ENCODE data around the gene CTTNBP2.

CTTNBP2 gene

GRCh38 chr7:117841611-117842010 is 31.6 kb downstream of the CTTNBP2 start:
- Histone ChIP-seq H3K9ac (ENCODE audit: low read length) (no peak overlapping the region), H3K4me3 (ENCODE audit: low read depth, low read length) (no peak overlapping the region), H3K27ac (ENCODE audit: low read depth, low read length) (no peak overlapping the region), H3K36me3 (ENCODE audit: control insufficient read depth, insufficient read depth, low read length) (no peaks in the 10 kb centered on the region), H3K9me3 (ENCODE audit: control insufficient read depth, insufficient read depth, low read depth, low read length) (0 out of 2 replicates have a peak, but pooled peaks cover 3% of the 10 kb centered on the region), H3K27me3 (ENCODE audit: control insufficient read depth, insufficient read depth, low read length) (no peaks in the 10 kb centered on the region), H3K4me1 (ENCODE audit: control insufficient read depth, insufficient read depth, low read length) (no peaks in the 10 kb centered on the region)

DNA sequence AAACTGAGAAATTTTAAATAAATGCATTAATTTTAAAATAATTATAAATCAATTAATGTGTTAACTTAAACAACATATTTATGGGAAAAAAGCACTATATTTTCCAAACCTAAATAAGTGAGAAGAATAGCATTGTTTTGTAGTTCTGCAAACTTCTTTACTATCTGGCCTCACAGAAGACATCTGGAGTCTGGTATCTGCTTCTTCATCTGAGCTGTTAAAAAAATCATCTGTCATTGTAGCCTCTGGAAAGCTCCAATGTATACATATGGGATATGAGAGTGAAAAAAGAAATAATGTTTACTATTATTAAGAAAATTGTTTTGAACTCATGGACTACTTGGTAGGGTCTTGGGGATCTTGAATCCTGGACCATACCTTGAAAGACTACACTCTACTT is 32.2 kb downstream of the CTTNBP2 start:
- Histone ChIP-seq H3K27me3 (ENCODE audit: control insufficient read depth, insufficient read depth, low read length) (no peaks in the 10 kb centered on the region), H3K9ac (ENCODE audit: low read length) (no peak overlapping the region), H3K27ac (ENCODE audit: low read depth, low read length) (no peak overlapping the region), H3K4me1 (ENCODE audit: control insufficient read depth, insufficient read depth, low read length) (no peaks in the 10 kb centered on the region), H3K9me3 (ENCODE audit: control insufficient read depth, insufficient read depth, low read depth, low read length) (0 out of 2 replicates have a peak, but pooled peaks cover 3% of the 10 kb centered on the region), H3K36me3 (ENCODE audit: control insufficient read depth, insufficient read depth, low read length) (no peaks in the 10 kb centered on the region), H3K4me3 (ENCODE audit: low read depth, low read length) (no peak overlapping the region)

DNA sequence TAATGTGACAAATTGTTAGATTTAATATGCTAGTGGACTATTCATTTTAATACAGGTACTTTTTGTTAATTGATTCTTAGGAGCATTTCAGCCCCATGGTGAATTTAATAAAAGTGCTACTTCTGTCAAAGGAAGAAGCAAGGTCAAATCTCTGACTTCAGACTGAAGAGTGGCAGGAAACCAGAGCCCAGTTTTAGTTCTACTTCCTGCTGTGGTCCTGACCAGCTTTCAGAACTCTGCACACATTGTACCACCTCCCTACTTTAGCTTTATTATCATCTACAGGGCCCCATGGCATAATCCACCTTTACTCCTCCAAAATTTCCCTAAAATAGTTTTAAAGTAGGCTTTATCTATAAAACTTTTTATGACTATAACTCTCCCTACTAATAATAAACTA is 33.7 kb downstream of the CTTNBP2 start:
- 0 out of 2 replicates have a peak, but pooled peaks cover 3% of the 10 kb centered on the region for H3K9me3 ChIP-seq (ENCODE audit: control insufficient read depth, insufficient read depth, low read depth, low read length)
- no peaks in the 10 kb centered on the region for H3K36me3 ChIP-seq (ENCODE audit: control insufficient read depth, insufficient read depth, low read length)
- H3K9ac ChIP-seq (ENCODE audit: low read length), result no peak overlapping the region
- peaks cover 11% of the 10 kb centered on the region for H3K4me1 ChIP-seq (ENCODE audit: control insufficient read depth, insufficient read depth, low read length)
- H3K27ac ChIP-seq (ENCODE audit: low read depth, low read length), result no peak overlapping the region
- H3K27me3 ChIP-seq (ENCODE audit: control insufficient read depth, insufficient read depth, low read length), result no peaks in the 10 kb centered on the region
- H3K4me3 ChIP-seq (ENCODE audit: low read depth, low read length), result no peak overlapping the region

DNA sequence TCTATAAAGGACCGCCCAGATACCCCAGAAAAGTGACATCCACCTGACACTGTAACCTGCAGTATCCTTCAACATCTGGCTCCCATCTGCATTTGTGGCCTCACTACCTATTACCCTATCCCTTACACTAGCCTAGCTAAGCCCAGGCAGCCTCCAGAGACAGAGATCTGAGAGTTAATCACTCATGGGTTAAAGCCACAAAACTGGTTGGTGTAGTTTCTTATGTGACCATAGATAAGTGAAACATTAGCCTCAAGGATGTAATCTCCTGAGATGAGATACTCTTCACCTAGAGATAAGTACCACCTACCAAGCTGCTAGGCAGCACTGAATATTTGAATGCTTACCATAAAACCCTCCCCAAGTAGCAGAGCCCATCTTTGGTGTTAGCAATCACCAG is 35.4 kb downstream of the CTTNBP2 start:
- H3K9ac ChIP-seq (ENCODE audit: low read length), result no peak overlapping the region
- no peaks in the 10 kb centered on the region for H3K9me3 ChIP-seq (ENCODE audit: control insufficient read depth, insufficient read depth, low read depth, low read length)
- no peak overlapping the region for H3K27ac ChIP-seq (ENCODE audit: low read depth, low read length)
- H3K36me3 ChIP-seq (ENCODE audit: control insufficient read depth, insufficient read depth, low read length), result no peaks in the 10 kb centered on the region
- H3K27me3 ChIP-seq (ENCODE audit: control insufficient read depth, insufficient read depth, low read length), result no peaks in the 10 kb centered on the region
- H3K4me1 ChIP-seq (ENCODE audit: control insufficient read depth, insufficient read depth, low read length), result peaks cover 11% of the 10 kb centered on the region
- no peak overlapping the region for H3K4me3 ChIP-seq (ENCODE audit: low read depth, low read length)

- H3K36me3 ChIP-seq (ENCODE audit: control insufficient read depth, insufficient read depth, low read length), result no peaks in the 10 kb centered on the region
- no peak overlapping the region for H3K9ac ChIP-seq (ENCODE audit: low read length)
- no peak overlapping the region for H3K4me3 ChIP-seq (ENCODE audit: low read depth, low read length)
- no peak overlapping the region for H3K27ac ChIP-seq (ENCODE audit: low read depth, low read length)
- H3K4me1 ChIP-seq (ENCODE audit: control insufficient read depth, insufficient read depth, low read length), result peaks cover 11% of the 10 kb centered on the region
- no peaks in the 10 kb centered on the region for H3K27me3 ChIP-seq (ENCODE audit: control insufficient read depth, insufficient read depth, low read length)
- H3K9me3 ChIP-seq (ENCODE audit: control insufficient read depth, insufficient read depth, low read depth, low read length), result no peaks in the 10 kb centered on the region
Measured at GRCh38 chr7:117835016-117835664, 38.1 kb downstream of the CTTNBP2 start.

DNA sequence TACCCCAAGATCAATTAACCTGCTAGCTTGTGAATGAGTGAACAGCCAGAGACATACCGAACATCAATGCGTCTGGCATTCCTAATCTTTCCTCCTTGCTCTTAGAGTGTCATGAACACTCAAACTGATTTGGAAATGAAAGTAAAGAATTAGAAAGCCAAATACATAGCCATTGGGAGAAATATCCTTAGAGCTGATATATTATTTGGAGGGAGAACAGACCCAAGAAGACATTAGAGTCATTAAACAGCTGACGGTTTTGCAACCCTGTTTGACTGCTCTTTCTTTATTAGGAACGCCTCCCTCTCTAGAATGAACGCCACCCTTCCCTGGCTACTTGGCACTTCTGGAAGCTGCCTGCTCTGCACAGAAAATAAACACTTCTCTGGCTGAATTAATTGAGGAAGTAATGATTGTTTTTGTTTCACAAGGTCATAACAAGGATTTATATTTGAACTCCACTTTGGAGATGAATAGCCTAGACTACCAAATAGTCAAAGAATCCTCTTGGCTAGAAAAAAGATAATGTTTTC is 42.8 kb downstream of the CTTNBP2 start:
- no peak overlapping the region for H3K27ac ChIP-seq (ENCODE audit: low read depth, low read length)

GRCh38 chr7:117829450-117830117 is 43.7 kb downstream of the CTTNBP2 start:
- H3K4me1 ChIP-seq (ENCODE audit: control insufficient read depth, insufficient read depth, low read length), result peaks cover 7% of the 10 kb centered on the region; the same call in 1 of the 2 replicates
- H3K4me3 ChIP-seq (ENCODE audit: low read depth, low read length), result no peak overlapping the region
- H3K36me3 ChIP-seq (ENCODE audit: control insufficient read depth, insufficient read depth, low read length), result no peaks in the 10 kb centered on the region
- H3K27ac ChIP-seq (ENCODE audit: low read depth, low read length), result no peak overlapping the region
- no peak overlapping the region for H3K9ac ChIP-seq (ENCODE audit: low read length)
- H3K27me3 ChIP-seq (ENCODE audit: control insufficient read depth, insufficient read depth, low read length), result no peaks in the 10 kb centered on the region
- H3K9me3 ChIP-seq (ENCODE audit: control insufficient read depth, insufficient read depth, low read depth, low read length), result no peaks in the 10 kb centered on the region

More for the DNA sequence above, 42.8 kb downstream of the CTTNBP2 start:
- Histone ChIP-seq H3K4me1 (ENCODE audit: control insufficient read depth, insufficient read depth, low read length) (peaks cover 16% of the 10 kb centered on the region), H3K36me3 (ENCODE audit: control insufficient read depth, insufficient read depth, low read length) (no peaks in the 10 kb centered on the region), H3K4me3 (ENCODE audit: low read depth, low read length) (no peak overlapping the region), H3K27me3 (ENCODE audit: control insufficient read depth, insufficient read depth, low read length) (no peaks in the 10 kb centered on the region), H3K9ac (ENCODE audit: low read length) (no peak overlapping the region), H3K9me3 (ENCODE audit: control insufficient read depth, insufficient read depth, low read depth, low read length) (no peaks in the 10 kb centered on the region)

GRCh38 chr7:117828825-117829224 is 44.4 kb downstream of the CTTNBP2 start:
- Histone ChIP-seq H3K4me3 (ENCODE audit: low read depth, low read length) (no peak overlapping the region), H3K9me3 (ENCODE audit: control insufficient read depth, insufficient read depth, low read depth, low read length) (no peaks in the 10 kb centered on the region), H3K27me3 (ENCODE audit: control insufficient read depth, insufficient read depth, low read length) (no peaks in the 10 kb centered on the region), H3K9ac (ENCODE audit: low read length) (no peak overlapping the region), H3K4me1 (ENCODE audit: control insufficient read depth, insufficient read depth, low read length) (peaks cover 6% of the 10 kb centered on the region; the same call in 1 of the 2 replicates), H3K27ac (ENCODE audit: low read depth, low read length) (no peak overlapping the region), H3K36me3 (ENCODE audit: control insufficient read depth, insufficient read depth, low read length) (no peaks in the 10 kb centered on the region)

- Histone ChIP-seq H3K27ac (ENCODE audit: low read depth, low read length) (no peak overlapping the region), H3K9me3 (ENCODE audit: control insufficient read depth, insufficient read depth, low read depth, low read length) (no peaks in the 10 kb centered on the region), H3K4me3 (ENCODE audit: low read depth, low read length) (no peak overlapping the region), H3K36me3 (ENCODE audit: control insufficient read depth, insufficient read depth, low read length) (no peaks in the 10 kb centered on the region), H3K27me3 (ENCODE audit: control insufficient read depth, insufficient read depth, low read length) (no peaks in the 10 kb centered on the region), H3K9ac (ENCODE audit: low read length) (no peak overlapping the region), H3K4me1 (ENCODE audit: control insufficient read depth, insufficient read depth, low read length) (peaks cover 6% of the 10 kb centered on the region; the same call in 1 of the 2 replicates)
Measured at GRCh38 chr7:117827862-117828261, 45.4 kb downstream of the CTTNBP2 start.

GRCh38 chr7:117825132-117825531 is 48.1 kb downstream of the CTTNBP2 start:
- Histone ChIP-seq H3K27me3 (ENCODE audit: control insufficient read depth, insufficient read depth, low read length) (no peaks in the 10 kb centered on the region), H3K36me3 (ENCODE audit: control insufficient read depth, insufficient read depth, low read length) (no peaks in the 10 kb centered on the region), H3K27ac (ENCODE audit: low read depth, low read length) (no peak overlapping the region), H3K4me1 (ENCODE audit: control insufficient read depth, insufficient read depth, low read length) (peaks cover 6% of the 10 kb centered on the region; the same call in 1 of the 2 replicates), H3K9ac (ENCODE audit: low read length) (no peak overlapping the region), H3K4me3 (ENCODE audit: low read depth, low read length) (no peak overlapping the region), H3K9me3 (ENCODE audit: control insufficient read depth, insufficient read depth, low read depth, low read length) (no peaks in the 10 kb centered on the region)

DNA sequence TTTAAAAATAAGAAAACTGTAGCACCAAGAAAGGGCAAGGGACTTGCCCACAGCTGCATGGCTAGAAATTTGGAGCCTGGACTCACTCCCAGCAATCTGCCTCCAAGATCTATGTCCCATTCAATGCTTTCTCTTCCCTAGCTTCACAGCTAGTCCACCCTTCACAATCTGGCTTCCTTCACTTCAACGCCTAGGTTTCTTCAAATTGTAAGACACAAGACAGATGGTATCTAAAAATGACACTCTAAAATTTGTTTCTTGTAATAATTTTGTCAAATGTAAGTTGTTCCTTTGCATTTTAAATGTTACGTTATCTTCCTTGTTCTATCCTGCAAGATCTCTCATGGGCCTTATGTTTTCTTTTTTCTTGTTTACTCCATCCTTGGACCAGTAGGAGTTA is 48.6 kb downstream of the CTTNBP2 start:
- H3K27ac ChIP-seq (ENCODE audit: low read depth, low read length), result no peak overlapping the region
- no peak overlapping the region for H3K4me3 ChIP-seq (ENCODE audit: low read depth, low read length)
- peaks cover 6% of the 10 kb centered on the region; the same call in 1 of the 2 replicates for H3K4me1 ChIP-seq (ENCODE audit: control insufficient read depth, insufficient read depth, low read length)
- no peaks in the 10 kb centered on the region for H3K9me3 ChIP-seq (ENCODE audit: control insufficient read depth, insufficient read depth, low read depth, low read length)
- no peaks in the 10 kb centered on the region for H3K36me3 ChIP-seq (ENCODE audit: control insufficient read depth, insufficient read depth, low read length)
- H3K27me3 ChIP-seq (ENCODE audit: control insufficient read depth, insufficient read depth, low read length), result no peaks in the 10 kb centered on the region
- no peak overlapping the region for H3K9ac ChIP-seq (ENCODE audit: low read length)
